ENCODE results near the gene SUCLG1.

Gene SUCLG1

GRCh38 chr2:84461310-84461709 is 2.2 kb upstream of the SUCLG1 start:
- no peak for DNase-seq (ENCODE audit: low read depth)

GRCh38 chr2:84460670-84461069 is 1.6 kb upstream of the SUCLG1 start:
- no peak for DNase-seq (ENCODE audit: low read depth)

DNA sequence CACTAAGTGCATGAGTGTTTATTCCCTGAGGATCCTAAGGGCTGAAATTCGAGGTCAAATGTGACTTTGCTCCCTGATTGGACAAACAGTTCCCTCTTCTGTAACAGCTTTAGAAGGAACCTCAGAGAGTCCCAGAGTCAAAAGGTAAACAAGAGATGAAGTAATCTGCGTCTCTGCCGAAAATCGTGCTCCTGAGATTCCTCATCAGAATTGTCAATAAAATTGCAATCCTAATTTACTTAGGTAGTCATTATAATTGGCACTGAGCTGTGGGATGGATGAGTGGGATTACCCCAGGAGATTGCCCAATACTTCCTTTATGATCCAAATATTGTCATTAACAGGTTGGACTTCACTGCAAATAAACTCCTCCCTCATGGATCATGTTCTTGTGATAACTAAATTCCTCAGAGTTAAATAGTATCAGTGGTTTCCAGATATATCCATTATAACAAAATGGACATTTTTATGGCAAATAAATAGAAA is 907 bp upstream of the SUCLG1 start:
- DNase-seq (ENCODE audit: low read depth), result no peak

DNA sequence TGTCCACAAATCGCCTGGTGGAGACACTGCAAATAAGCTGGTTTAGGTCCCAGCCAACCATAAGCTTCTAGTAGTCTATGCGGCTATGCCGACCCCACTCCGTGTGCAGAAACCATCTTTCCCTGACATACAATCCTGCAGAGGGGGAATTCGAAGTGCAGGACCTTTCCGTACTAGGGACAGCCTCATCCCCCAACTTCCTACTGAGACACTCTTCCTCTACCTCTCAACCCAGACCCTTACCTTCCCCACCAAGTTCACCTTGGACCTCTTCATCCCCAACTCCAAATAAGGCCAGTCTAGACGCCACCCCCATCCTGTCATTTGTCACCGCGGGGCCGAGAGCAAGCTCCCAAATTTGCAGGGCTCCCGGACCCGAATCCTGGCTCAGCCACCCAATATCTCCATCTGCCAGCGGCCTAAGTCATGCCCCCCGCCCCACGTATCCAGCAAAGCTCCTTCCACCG is 496 bp downstream of the SUCLG1 start:
- DNase-seq (ENCODE audit: low read depth), result peak; percentile 4

DNA sequence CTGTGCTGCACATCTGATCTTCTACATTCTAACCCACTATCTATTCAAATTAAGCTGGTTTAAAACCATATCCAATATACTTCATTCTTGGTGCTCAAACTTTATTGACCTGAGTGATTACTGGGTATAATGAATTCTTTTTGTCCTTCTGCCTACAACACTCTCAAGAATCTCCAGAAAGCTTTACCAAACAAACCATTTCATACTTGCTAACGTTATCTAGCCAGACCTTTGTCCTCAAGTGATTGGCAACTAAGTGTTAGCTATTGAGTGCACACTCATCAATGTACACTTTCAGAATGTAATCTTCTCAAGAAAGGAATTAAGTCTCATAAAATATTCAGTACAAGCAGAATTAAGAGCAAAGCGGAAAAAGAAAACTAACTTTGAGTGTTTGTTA is 1.4 kb downstream of the SUCLG1 start:
- no peak for DNase-seq (ENCODE audit: low read depth)

DNA sequence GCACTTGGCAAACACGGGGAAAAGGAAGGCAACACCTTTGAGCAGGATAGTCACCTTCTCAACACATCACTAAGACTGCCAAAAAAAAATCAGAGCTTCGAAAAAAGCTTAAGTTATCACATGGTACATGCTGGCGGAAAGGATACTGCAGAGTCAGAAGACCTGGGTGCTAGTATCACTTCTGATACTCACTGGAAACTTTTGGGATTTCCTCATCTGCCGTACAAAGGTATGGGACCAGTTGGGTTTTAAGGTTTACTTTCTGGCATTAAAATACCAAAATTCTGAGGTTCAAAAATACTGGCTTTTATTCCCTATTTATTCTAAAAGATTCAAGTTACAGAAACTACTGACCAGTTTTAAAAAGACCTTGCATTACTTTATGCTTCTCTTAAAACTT is 2.9 kb downstream of the SUCLG1 start:
- no peak for DNase-seq (ENCODE audit: low read depth)

DNA sequence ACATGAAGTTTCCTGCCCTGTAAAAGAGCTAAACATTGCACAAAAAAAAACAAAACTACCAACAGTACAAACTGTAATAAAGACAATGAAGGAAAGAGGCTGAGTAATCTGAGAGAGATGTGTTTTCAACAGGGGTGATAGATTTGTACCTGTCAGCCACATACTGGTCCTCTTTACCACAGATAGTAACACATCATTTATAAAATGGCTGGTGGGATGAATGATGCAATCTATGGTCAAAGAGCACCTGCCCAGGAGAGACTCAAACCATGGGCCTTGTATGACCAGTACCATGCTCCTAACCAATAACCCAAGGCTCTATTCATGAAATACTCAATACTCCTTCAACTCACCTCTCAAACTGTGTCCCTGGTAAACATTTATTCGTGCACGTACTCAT is 4.5 kb downstream of the SUCLG1 start:
- DNase-seq (ENCODE audit: low read depth), result no peak

GRCh38 chr2:84452624-84453023 is 6.5 kb downstream of the SUCLG1 start:
- no peak for DNase-seq (ENCODE audit: low read depth)

- no peak for DNase-seq (ENCODE audit: low read depth)
These were observed 7.5 kb downstream of the SUCLG1 start for GRCh38 chr2:84451579-84451978.

GRCh38 chr2:84450288-84451227 is 8.5 kb downstream of the SUCLG1 start:
- DNase-seq (ENCODE audit: low read depth), result no peak

- DNase-seq (ENCODE audit: low read depth), result no peak
These were observed 9.4 kb downstream of the SUCLG1 start for GRCh38 chr2:84449711-84450110.

GRCh38 chr2:84449055-84449454 is 10.0 kb downstream of the SUCLG1 start:
- DNase-seq (ENCODE audit: low read depth), result no peak

GRCh38 chr2:84443477-84443876 is 15.6 kb downstream of the SUCLG1 start:
- no peak for DNase-seq (ENCODE audit: low read depth)

DNA sequence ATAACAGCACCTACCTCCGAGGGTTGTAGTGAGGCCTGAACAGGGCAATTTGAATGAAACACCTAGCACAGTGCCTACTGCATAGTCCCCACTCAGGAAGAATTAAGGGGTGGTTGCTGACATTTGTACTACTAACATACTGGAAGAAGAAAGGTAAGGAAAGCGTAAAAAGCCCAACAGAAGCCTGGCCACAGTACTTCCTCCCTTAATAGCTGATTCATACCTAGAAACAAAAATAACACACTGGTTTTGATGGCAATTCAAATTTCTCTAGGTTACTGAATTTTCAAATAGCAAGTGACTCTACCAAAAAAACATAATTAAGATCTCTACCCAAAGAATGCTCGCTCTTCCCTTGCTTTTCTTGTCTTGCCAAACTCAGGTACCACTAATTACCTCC is 16.2 kb downstream of the SUCLG1 start:
- DNase-seq (ENCODE audit: low read depth), result no peak

DNA sequence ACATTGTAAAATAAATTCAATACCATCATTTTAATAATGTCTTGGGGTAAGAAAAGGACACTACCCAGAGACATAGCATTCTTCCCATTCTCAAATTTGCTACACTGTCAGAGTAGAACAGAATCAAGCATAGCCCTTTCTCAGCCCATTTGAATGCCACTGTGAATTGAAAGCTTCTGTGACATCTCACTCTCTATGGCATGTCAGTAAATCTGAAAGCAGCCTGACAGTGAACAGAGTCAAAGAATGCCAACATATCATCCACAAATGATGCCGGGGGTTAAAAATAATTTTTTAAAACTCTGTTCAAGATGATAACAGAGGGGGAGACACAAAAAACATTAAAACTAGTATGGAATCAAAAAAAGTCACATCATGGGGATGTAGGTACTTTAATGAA is 17.6 kb downstream of the SUCLG1 start:
- no peak for DNase-seq (ENCODE audit: low read depth)

- no peak for DNase-seq (ENCODE audit: low read depth)
These were observed 18.0 kb downstream of the SUCLG1 start for GRCh38 chr2:84441036-84441435.

- no peak for DNase-seq (ENCODE audit: low read depth)
These were observed 23.6 kb downstream of the SUCLG1 start for GRCh38 chr2:84435345-84436025.

- no peak for DNase-seq (ENCODE audit: low read depth)
These were observed 29.8 kb downstream of the SUCLG1 start for GRCh38 chr2:84429328-84429727.

- no peak for DNase-seq (ENCODE audit: low read depth)
These were observed 31.6 kb downstream of the SUCLG1 start for GRCh38 chr2:84427235-84428138.

GRCh38 chr2:84425310-84425709 is 33.8 kb downstream of the SUCLG1 start:
- no peak for DNase-seq (ENCODE audit: low read depth)

GRCh38 chr2:84424152-84424551 is 34.9 kb downstream of the SUCLG1 start:
- DNase-seq (ENCODE audit: low read depth), result no peak

- no peak for DNase-seq (ENCODE audit: low read depth)
These were observed 37.3 kb downstream of the SUCLG1 start for GRCh38 chr2:84421791-84422190.
